ENCODE results near the gene MCHR2.

MCHR2 gene

DNA sequence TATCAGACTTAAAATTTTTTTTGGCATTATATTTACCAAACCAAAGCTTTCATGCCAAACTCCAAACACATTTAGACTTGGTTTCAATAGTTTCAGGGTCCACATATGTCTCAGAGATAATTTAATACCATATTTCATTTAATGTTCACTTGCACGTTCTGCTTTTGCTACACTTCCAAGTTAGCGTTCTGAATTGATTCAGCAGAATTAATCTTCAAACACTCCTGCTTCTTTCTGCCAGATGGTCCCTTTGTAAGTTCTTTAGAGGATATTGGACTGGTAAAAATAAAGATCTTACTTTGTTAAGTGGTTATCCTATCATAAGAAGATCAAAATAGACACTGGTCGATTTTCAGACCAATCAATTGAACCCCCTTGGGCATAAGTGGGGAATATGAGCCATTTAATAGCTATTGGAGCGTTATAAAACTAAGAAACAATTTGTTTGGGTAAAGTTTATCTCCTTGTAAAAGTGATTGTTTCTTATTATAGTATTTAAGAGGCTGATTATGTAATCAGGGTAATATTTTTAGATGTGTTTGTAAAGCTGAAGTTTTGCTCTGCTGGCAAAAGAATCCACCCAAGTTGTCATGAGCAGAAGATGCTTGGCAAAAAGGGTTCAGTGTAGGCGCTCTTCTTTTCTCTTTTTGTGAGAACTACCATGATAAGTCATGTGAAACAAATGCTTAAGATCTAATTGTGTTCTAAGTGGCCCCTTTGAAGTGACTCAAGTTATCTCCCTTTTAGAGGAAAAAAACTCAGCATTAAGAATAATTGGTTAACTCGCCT is 92.2 kb downstream of the MCHR2 start:
- DNase-seq, result no peak

DNA sequence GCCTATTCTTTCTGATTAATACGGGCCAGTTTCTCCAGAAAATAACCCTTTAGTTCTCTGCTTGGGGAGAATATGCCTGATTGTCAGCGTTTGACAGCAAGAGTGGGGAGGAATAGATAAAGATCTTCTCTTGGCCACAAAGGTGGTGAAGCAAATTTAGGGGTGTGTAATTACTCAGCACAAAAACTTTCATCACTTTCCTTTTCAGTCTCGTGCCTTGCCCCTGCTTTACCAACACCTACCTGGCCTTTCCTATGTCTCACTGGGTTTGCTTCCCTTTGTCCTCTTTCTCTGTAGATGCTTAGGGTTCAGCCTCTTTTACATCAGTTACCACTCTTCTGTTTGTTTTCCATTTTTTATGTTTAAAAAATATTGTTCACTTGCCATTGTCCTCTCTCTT is 99.2 kb downstream of the MCHR2 start:
- no peak for DNase-seq

DNA sequence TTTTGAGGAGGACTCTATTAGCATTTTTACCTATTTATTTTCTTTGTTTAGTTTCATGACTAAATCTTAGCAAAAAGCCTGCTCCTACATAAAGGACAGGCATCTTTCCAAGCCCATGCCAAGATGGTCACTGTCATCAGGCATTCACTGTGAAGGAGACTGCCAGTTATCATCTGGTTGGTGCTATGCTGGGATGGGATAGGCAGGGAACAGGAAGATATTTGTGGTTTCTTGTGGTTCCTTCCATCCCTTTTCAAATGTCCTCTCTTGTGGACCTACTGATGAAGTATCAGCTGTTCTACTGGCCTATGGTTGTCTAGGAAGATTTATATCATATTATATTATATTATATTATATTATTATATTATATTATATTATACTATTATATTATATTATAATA is 107.0 kb downstream of the MCHR2 start:
- no peak for DNase-seq

DNA sequence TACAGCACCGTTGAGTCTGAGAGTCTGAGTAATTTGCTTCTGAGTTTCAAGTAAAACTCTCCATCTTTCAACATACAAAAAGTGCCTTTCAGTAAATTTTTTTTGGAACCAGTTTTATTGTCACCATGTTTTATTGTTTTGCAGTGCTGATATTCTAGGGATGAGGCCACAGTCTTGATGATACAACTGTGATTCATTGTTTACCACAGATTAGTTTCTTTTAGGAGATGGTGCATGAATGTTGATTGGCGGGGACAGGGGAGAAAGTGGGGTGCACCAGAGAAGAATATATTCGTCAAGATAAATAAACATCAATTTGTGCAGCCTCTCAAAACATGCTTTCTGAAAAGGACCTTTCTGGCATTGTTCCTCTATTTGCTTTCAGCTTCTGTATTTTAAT is 109.0 kb downstream of the MCHR2 start:
- DNase-seq, result no peak

DNA sequence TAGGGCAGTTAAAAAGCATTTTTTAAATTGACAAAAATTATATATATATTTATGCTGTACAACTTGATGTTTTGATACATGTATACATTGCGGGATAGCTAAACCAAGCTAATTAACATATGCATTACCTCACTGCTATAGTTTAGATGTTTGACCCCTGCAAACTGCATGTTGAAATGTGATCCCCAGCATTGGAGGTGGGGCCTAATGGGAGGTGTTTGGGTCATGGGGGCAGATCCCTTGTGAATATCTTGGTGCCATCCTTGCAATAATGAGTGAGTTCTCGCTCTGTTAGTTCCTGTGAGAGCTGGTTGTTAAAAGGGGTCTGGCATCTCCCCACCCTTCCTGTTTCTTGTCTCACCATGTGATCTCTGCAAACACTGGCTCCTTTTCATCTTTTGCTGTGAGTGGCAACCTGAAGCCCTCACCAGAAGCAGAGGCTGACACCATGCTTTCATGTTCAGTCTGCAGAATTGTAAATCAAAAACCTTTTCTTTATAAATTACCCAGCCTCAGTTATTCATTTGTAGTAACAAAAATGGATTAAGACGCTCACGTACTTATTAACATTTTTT is 111.8 kb downstream of the MCHR2 start:
- no peak for DNase-seq

DNA sequence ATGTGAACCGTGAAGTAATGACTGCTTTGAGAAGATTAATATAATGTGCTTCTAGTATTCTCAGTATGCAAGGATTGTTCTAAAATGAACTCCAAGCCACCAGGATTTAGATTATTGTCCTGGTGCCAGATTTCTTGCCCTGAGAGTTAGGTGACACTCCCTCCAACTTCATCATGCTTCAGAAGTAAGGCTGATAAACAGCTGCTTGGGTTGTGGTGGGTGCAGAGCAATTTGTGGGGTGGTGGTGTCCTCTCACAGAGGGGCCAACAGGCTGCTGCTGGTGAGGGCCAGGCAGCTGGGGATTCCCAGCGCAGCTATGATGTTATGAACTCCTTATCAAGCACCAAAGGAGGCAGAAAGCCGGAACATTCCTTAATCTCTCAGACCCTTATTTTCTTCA is 114.6 kb downstream of the MCHR2 start:
- no peak for DNase-seq

DNA sequence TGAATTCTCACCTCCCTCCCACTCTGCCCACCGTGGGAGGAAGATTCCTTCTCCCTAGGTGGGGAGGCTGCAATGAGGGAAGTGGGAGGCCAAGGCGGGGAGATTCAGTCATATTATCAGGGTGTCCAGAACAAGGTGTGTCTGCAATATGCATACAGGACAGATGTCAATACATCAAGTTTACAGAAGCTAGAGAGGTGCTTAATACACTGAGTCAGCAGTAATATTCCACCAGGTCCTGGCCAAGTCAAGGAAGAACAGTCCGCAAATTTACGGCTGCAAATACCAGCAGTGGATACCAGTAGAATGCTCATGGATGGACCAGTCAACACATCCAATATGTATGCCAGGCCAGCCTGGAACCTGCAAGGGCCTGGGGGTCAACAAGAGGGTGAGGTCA is 119.0 kb downstream of the MCHR2 start:
- DNase-seq, result no peak

DNA sequence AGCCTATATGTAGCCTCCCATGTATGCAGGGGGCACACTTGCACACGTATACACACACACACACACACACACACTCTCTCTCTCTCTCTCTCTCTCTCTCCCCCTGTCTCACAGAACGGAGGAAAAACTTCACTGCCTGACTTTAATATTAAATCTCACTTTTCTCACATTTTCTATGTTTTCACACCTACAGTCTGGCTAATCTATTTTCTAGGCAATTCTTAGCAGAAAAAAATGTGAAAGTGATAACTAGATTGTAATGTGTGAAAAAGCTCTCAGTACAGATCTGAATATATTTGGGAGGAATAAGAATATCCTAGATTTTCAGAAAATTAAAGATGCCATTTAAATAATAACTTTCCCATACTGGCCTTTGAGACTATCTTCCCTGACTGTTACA is 120.9 kb downstream of the MCHR2 start:
- DNase-seq, result no peak

DNA sequence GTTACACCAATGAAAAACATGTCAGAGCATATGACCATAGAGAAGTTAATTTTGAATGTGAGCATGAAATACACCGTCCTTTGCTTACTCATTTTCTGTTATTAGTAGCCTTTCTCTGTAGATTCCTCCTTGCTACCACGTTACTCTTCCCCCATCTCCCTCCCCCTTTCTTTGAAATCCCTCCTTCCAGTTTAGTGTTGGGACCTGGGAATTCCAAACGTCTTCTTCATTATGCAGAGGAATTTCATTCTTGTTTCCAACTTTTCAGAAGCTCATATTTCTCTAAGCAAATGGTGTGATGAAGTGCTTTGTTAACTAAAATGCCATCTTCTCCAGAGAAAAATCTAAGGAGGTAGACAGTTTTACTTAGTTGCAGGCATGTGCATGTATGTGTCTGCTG is 122.4 kb downstream of the MCHR2 start:
- DNase-seq, result no peak

All from 8988T (cell line).